Parathyroid adenoma (tissue), 2 donors: Measurements from ENCODE around the gene SYNDIG1.

Source experiments
- H2AFZ ChIP-seq: fragments of 300-600 bp; sonication (generic); one replicate; pipeline ENCODE4 v1.7.0; 2017; ENCODE audit warnings: antibody characterized with exemption, mild to moderate bottlenecking
- H3K27ac ChIP-seq: fragments of 300-600 bp; sonication (generic); one replicate; pipeline ENCODE4 v1.7.0; 2017
- H3K27me3 ChIP-seq: fragments of 300-600 bp; sonication (generic); one replicate; pipeline ENCODE4 v1.7.0; 2017; ENCODE audit warnings: low read length; ENCODE audit not compliant: control insufficient read depth, insufficient read depth
- H3K36me3 ChIP-seq: fragments of 300-600 bp; sonication (generic); one replicate; pipeline ENCODE4 v1.7.0; 2017; ENCODE audit warnings: low read length; ENCODE audit not compliant: control insufficient read depth, insufficient read depth
- H3K4me1 ChIP-seq: fragments of 300-600 bp; sonication (generic); one replicate; pipeline ENCODE4 v1.7.0; 2017; ENCODE audit warnings: control low read depth
- H3K4me2 ChIP-seq: fragments of 300-600 bp; sonication (generic); one replicate; pipeline ENCODE4 v1.7.0; 2017; ENCODE audit warnings: low read length
- H3K4me3 ChIP-seq: fragments of 300-600 bp; sonication (generic); one replicate; pipeline ENCODE4 v1.7.0; 2017; ENCODE audit warnings: low read depth, low read length
- H3K79me2 ChIP-seq: fragments of 300-600 bp; sonication (generic); one replicate; pipeline ENCODE4 v1.7.0; 2017; ENCODE audit warnings: control low read depth
- H3K9ac ChIP-seq: fragments of 300-600 bp; sonication (generic); one replicate; pipeline ENCODE4 v1.7.0; 2017; ENCODE audit warnings: mild to moderate bottlenecking
- H3K9me3 ChIP-seq: fragments of 300-600 bp; sonication (generic); one replicate; pipeline ENCODE4 v1.7.0; 2017; ENCODE audit warnings: low read length; ENCODE audit not compliant: control insufficient read depth
- CTCF ChIP-seq: fragments of 300-600 bp; sonication (generic); IDR thresholded peaks from one replicate; pipeline ENCODE4 v1.7.0; 2017; ENCODE audit warnings: antibody characterized with exemption, mild to moderate bottlenecking
- donor health status: primary hyperparathyroidism.

SYNDIG1 gene

GRCh38 chr20:24439737-24440387 lies 29.6 kb upstream of the SYNDIG1 start:
- no peak for TF ChIP-seq CTCF
- H3K27ac ChIP-seq: no peak overlapping the region
- no peaks in the 10 kb centered on the region for H3K36me3 ChIP-seq
- no peaks in the 10 kb centered on the region for H3K4me1 ChIP-seq
- no peaks in the 10 kb centered on the region for H3K9me3 ChIP-seq
- H2AFZ ChIP-seq: no peak overlapping the region
- no peaks in the 10 kb centered on the region for H3K27me3 ChIP-seq
- H3K4me3 ChIP-seq: no peak overlapping the region
- no peaks in the 10 kb centered on the region for H3K79me2 ChIP-seq
- no peak overlapping the region for H3K4me2 ChIP-seq
- H3K9ac ChIP-seq: no peak overlapping the region

DNA sequence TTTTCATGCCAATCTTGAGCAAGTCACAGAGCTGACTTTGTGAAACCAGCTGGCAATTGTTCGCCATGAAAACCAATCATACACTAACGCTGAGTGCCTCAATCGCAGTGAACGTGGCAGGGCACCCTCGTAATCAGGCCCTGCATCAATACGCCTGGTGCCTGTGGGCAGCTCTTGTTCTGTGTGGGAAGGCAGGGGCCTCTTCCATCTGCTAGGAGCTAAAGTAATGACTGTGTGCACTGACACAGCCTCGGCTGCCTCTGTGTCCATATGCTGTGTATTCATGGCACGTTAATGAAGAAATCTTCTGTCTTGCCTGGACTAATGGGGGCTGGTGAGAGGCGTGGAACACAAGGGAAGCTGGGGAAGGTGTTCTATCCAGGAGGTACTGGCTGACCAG lies 27.8 kb upstream of the SYNDIG1 start:
- Histone ChIP-seq H3K4me3 (no peak overlapping the region), H3K9me3 (no peaks in the 10 kb centered on the region), H3K4me1 (no peaks in the 10 kb centered on the region), H3K4me2 (no peak overlapping the region), H3K36me3 (no peaks in the 10 kb centered on the region), H3K27me3 (no peaks in the 10 kb centered on the region), H3K27ac (no peak overlapping the region), H2AFZ (no peak overlapping the region), H3K9ac (no peak overlapping the region), H3K79me2 (no peaks in the 10 kb centered on the region)
- TF ChIP-seq CTCF: no peak

- TF ChIP-seq CTCF: no peak
- H3K27me3 ChIP-seq: no peaks in the 10 kb centered on the region
Observed at GRCh38 chr20:24442909-24443308, 26.5 kb upstream of the SYNDIG1 start.

GRCh38 chr20:24443436-24443835 lies 26.0 kb upstream of the SYNDIG1 start:
- Histone ChIP-seq H3K9ac (no peak overlapping the region), H3K4me1 (no peaks in the 10 kb centered on the region), H3K4me3 (no peak overlapping the region), H2AFZ (no peak overlapping the region), H3K9me3 (no peaks in the 10 kb centered on the region), H3K79me2 (no peaks in the 10 kb centered on the region), H3K4me2 (no peak overlapping the region), H3K27ac (no peak overlapping the region), H3K27me3 (no peaks in the 10 kb centered on the region), H3K36me3 (no peaks in the 10 kb centered on the region)
- no peak for TF ChIP-seq CTCF

More at GRCh38 chr20:24442909-24443308, 26.5 kb upstream of the SYNDIG1 start:
- Histone ChIP-seq H3K4me3 (no peak overlapping the region), H3K36me3 (no peaks in the 10 kb centered on the region), H3K4me1 (no peaks in the 10 kb centered on the region), H3K27ac (no peak overlapping the region), H2AFZ (no peak overlapping the region), H3K79me2 (no peaks in the 10 kb centered on the region), H3K4me2 (no peak overlapping the region), H3K9ac (no peak overlapping the region), H3K9me3 (no peaks in the 10 kb centered on the region)

GRCh38 chr20:24444526-24445190 lies 24.8 kb upstream of the SYNDIG1 start:
- Histone ChIP-seq H3K27me3 (no peaks in the 10 kb centered on the region), H3K9me3 (no peaks in the 10 kb centered on the region), H3K79me2 (no peaks in the 10 kb centered on the region), H3K4me2 (no peak overlapping the region), H3K9ac (no peak overlapping the region), H2AFZ (no peak overlapping the region), H3K36me3 (no peaks in the 10 kb centered on the region), H3K4me1 (no peaks in the 10 kb centered on the region), H3K4me3 (no peak overlapping the region), H3K27ac (no peak overlapping the region)
- no peak for TF ChIP-seq CTCF
